HepG2 (cell line): Measurements from ENCODE around the gene NOTO. TPM values are rescaled to one million over a fixed set of nuclear protein-coding genes. Genes with fewer than 3 reads are reported as not detected.

Experiments
- CENPT ChIP-seq: sonication (generic); formaldehyde crosslinking; IDR thresholded peaks from 2 replicates; pipeline ENCODE4 v1.8.0; 2022; ENCODE audit warnings: low read depth, mild to moderate bottlenecking, moderate library complexity, missing genetic modification reagents
- CERS6 ChIP-seq: sonication (generic); formaldehyde crosslinking; IDR thresholded peaks from 2 replicates; pipeline ENCODE4 v1.5.0; 2020; ENCODE audit warnings: missing genetic modification reagents
- EHMT2 ChIP-seq: fragments of 200-600 bp; sonication (generic); IDR thresholded peaks from 2 replicates; pipeline ENCODE4 v1.7.0; 2017; ENCODE audit warnings: antibody characterized with exemption, low read depth, low read length, borderline replicate concordance
- FIP1L1 ChIP-seq: fragments of 200-400 bp; formaldehyde crosslinking; IDR thresholded peaks from 2 replicates; pipeline ENCODE4 v1.6.1; 2018; ENCODE audit warnings: low read depth, mild to moderate bottlenecking, low read length, moderate library complexity, borderline replicate concordance; ENCODE audit not compliant: insufficient read depth
- HHEX ChIP-seq: IDR thresholded peaks from 2 replicates; pipeline ENCODE4 v1.6.1; 2016; ENCODE audit warnings: control low read depth
- MYNN ChIP-seq: sonication (generic); formaldehyde crosslinking; IDR thresholded peaks from 2 replicates; pipeline ENCODE4 v1.4.0; 2020; ENCODE audit warnings: mild to moderate bottlenecking, low read depth, missing genetic modification reagents
- NCOA5 ChIP-seq: sonication (generic); formaldehyde crosslinking; IDR thresholded peaks from 2 replicates; pipeline ENCODE4 v1.4.0; 2020; ENCODE audit warnings: missing genetic modification reagents
- PAWR ChIP-seq: sonication (generic); formaldehyde crosslinking; IDR thresholded peaks from 2 replicates; pipeline ENCODE4 v1.4.0; 2020; ENCODE audit warnings: missing genetic modification reagents, mild to moderate bottlenecking, borderline replicate concordance
- SMAD1 ChIP-seq: sonication (generic); formaldehyde crosslinking; IDR thresholded peaks from 2 replicates; pipeline ENCODE4 v1.4.0; 2020; ENCODE audit warnings: missing genetic modification reagents, low read depth, mild to moderate bottlenecking, borderline replicate concordance
- TCF7 ChIP-seq: sonication (generic); IDR thresholded peaks from 2 replicates; pipeline ENCODE4 v1.6.1; 2016; ENCODE audit warnings: antibody characterized with exemption, low read depth
- ZNF121 ChIP-seq: sonication (generic); formaldehyde crosslinking; IDR thresholded peaks from 2 replicates; pipeline ENCODE4 v1.5.0; 2020; ENCODE audit warnings: mild to moderate bottlenecking, missing genetic modification reagents
- ZNF24 ChIP-seq: fragments of 450-650 bp; IDR thresholded peaks from 2 replicates; pipeline ENCODE4 v1.6.1; 2017; ENCODE audit warnings: antibody characterized with exemption, mild to moderate bottlenecking
- ZNF263 ChIP-seq: sonication (generic); formaldehyde crosslinking; IDR thresholded peaks from 2 replicates; pipeline ENCODE4 v1.4.0; 2020; ENCODE audit warnings: missing genetic modification reagents
- ZNF329 ChIP-seq: sonication (generic); formaldehyde crosslinking; IDR thresholded peaks from 2 replicates; pipeline ENCODE4 v1.9.0; 2021; ENCODE audit warnings: low read depth, mild to moderate bottlenecking, missing genetic modification reagents
- ZNF558 ChIP-seq: sonication (generic); formaldehyde crosslinking; IDR thresholded peaks from 2 replicates; pipeline ENCODE4 v1.9.0; 2022; ENCODE audit warnings: mild to moderate bottlenecking, missing genetic modification reagents, borderline replicate concordance
- ZNF570 ChIP-seq: sonication (generic); formaldehyde crosslinking; IDR thresholded peaks from 2 replicates; pipeline ENCODE4 v1.4.0; 2020; ENCODE audit warnings: mild to moderate bottlenecking, missing genetic modification reagents, borderline replicate concordance
- ZNF629 ChIP-seq: sonication (generic); formaldehyde crosslinking; conservative IDR thresholded peaks from 2 replicates; pipeline ENCODE4 v1.5.0; 2020; ENCODE audit warnings: missing genetic modification reagents
- ZNF816 ChIP-seq: sonication (generic); formaldehyde crosslinking; IDR thresholded peaks from 2 replicates; pipeline ENCODE4 v1.8.0; 2022; ENCODE audit warnings: missing genetic modification reagents, mild to moderate bottlenecking, borderline replicate concordance
- ZNF879 ChIP-seq: sonication (generic); formaldehyde crosslinking; IDR thresholded peaks from 2 replicates; pipeline ENCODE4 v1.8.1; 2023; ENCODE audit warnings: missing genetic modification reagents
- ZSCAN25 ChIP-seq: sonication (generic); formaldehyde crosslinking; IDR thresholded peaks from 2 replicates; pipeline ENCODE4 v1.8.0; 2022; ENCODE audit warnings: mild to moderate bottlenecking, missing genetic modification reagents
- polyA plus RNA-seq, 8 experiments: library from polyadenylated mRNA; depleted of rRNA in 3 of 8; stranded (reverse) in 7 of 8; unstranded in 1 of 8; fragments of >200 nt; fragmentation: Illumina TruSeq in 4 of 8; extraction: Trizol in 4 of 8; gene quantifications; 2 replicates each; pipeline versions ENCODE4 v1.2.1 to v1.2.3, GENCODE V29; 2011 to 2016; ENCODE audit warnings: low read depth in 4 of 8, missing spikeins in 1 of 8, mixed read lengths in 1 of 8; ENCODE audit not compliant: insufficient read depth in 1 of 8
- total RNA-seq, 5 experiments: library from RNA; depleted of rRNA; stranded (reverse); fragments of >200 nt; fragmentation: Illumina TruSeq; extraction: Trizol; gene quantifications; 2 replicates each; pipeline ENCODE4 v1.2.3, GENCODE V29; 2016; ENCODE audit warnings: low read depth in 1 of 5
- TF ChIP-seq, protein P1 (sequence below): sonication (generic); formaldehyde crosslinking; IDR thresholded peaks from 2 replicates; pipeline ENCODE4 v1.4.0; 2020; ENCODE audit warnings: missing genetic modification reagents
- TF ChIP-seq, protein P2 (sequence below): sonication (generic); formaldehyde crosslinking; IDR thresholded peaks from 2 replicates; pipeline ENCODE4 v1.5.0; 2020; ENCODE audit warnings: missing genetic modification reagents, mild to moderate bottlenecking, borderline replicate concordance
- TF ChIP-seq, protein P3 (sequence below): sonication (generic); formaldehyde crosslinking; IDR thresholded peaks from 2 replicates; pipeline ENCODE4 v1.9.0; 2021; ENCODE audit warnings: missing genetic modification reagents, borderline replicate concordance

NOTO gene
- total and polyA plus RNA-seq, 2 of the 13 experiments (the other 11 are each of a cell fraction or from before 2014, with no cell fraction given), result not detected

GRCh38 chr2:73176881-73177644 lies 25.3 kb upstream of the NOTO start (continued):
- TF ChIP-seq SMAD1 (CRISPR knock-in tag) (0 out of 2 replicates have a peak, but pooled peaks have one; percentile 66), ZNF629 (CRISPR knock-in tag) (no peak), TCF7 (no peak), FIP1L1 (no peak), ZNF329 (0 out of 2 replicates have a peak, but pooled peaks have one; percentile 56), CENPT (CRISPR knock-in tag) (no peak), MYNN (CRISPR knock-in tag) (peak; percentile 75; the same call in 1 of the 2 replicates), ZNF24 (no peak), ZNF558 (CRISPR knock-in tag) (peak; percentile 68; the same call in 1 of the 2 replicates), HHEX (0 out of 2 replicates have a peak, but pooled peaks have one; percentile 28), EHMT2 (no peak), NCOA5 (CRISPR knock-in tag) (no peak), ZNF816 (no peak), ZNF263 (no peak), ZSCAN25 (CRISPR knock-in tag) (peak; percentile 68; the same call in 1 of the 2 replicates), ZNF879 (CRISPR knock-in tag) (no peak), ZNF121 (CRISPR knock-in tag) (no peak), PAWR (CRISPR knock-in tag) (0 out of 2 replicates have a peak, but pooled peaks have one; percentile 50), CERS6 (CRISPR knock-in tag) (no peak), ZNF570 (CRISPR knock-in tag) (no peak)
- TF ChIP-seq, protein P1, sequence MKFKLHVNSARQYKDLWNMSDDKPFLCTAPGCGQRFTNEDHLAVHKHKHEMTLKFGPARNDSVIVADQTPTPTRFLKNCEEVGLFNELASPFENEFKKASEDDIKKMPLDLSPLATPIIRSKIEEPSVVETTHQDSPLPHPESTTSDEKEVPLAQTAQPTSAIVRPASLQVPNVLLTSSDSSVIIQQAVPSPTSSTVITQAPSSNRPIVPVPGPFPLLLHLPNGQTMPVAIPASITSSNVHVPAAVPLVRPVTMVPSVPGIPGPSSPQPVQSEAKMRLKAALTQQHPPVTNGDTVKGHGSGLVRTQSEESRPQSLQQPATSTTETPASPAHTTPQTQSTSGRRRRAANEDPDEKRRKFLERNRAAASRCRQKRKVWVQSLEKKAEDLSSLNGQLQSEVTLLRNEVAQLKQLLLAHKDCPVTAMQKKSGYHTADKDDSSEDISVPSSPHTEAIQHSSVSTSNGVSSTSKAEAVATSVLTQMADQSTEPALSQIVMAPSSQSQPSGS, result peak; percentile 69; the same call in 1 of the 2 replicates
- TF ChIP-seq, protein P2, sequence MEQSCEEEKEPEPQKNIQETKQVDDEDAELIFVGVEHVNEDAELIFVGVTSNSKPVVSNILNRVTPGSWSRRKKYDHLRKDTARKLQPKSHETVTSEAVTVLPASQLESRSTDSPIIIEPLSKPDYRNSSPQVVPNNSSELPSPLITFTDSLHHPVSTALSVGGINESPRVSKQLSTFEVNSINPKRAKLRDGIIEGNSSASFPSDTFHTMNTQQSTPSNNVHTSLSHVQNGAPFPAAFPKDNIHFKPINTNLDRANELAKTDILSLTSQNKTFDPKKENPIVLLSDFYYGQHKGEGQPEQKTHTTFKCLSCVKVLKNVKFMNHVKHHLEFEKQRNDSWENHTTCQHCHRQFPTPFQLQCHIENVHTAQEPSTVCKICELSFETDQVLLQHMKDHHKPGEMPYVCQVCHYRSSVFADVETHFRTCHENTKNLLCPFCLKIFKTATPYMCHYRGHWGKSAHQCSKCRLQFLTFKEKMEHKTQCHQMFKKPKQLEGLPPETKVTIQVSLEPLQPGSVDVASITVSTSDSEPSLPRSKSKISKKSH, result no peak; the same call in none of the 2 replicates
- TF ChIP-seq, protein P3, sequence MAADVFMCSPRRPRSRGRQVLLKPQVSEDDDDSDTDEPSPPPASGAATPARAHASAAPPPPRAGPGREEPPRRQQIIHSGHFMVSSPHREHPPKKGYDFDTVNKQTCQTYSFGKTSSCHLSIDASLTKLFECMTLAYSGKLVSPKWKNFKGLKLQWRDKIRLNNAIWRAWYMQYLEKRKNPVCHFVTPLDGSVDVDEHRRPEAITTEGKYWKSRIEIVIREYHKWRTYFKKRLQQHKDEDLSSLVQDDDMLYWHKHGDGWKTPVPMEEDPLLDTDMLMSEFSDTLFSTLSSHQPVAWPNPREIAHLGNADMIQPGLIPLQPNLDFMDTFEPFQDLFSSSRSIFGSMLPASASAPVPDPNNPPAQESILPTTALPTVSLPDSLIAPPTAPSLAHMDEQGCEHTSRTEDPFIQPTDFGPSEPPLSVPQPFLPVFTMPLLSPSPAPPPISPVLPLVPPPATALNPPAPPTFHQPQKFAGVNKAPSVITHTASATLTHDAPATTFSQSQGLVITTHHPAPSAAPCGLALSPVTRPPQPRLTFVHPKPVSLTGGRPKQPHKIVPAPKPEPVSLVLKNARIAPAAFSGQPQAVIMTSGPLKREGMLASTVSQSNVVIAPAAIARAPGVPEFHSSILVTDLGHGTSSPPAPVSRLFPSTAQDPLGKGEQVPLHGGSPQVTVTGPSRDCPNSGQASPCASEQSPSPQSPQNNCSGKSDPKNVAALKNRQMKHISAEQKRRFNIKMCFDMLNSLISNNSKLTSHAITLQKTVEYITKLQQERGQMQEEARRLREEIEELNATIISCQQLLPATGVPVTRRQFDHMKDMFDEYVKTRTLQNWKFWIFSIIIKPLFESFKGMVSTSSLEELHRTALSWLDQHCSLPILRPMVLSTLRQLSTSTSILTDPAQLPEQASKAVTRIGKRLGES (CRISPR knock-in tag), result no peak
